A673 (cell line): ENCODE results near the gene FUT8. TPM values are rescaled to one million over a fixed set of nuclear protein-coding genes. Genes with fewer than 3 reads are reported as not detected.
"Not testable (repeated sequence)": the region's sequence is repeated elsewhere in the genome, so short reads cannot be mapped to it uniquely, and the experiment has no call there.

ENCODE experiments used
- BruUV-seq: library from RNA; stranded (reverse); fragments of 400-500 nt; replicated peaks from 2 replicates; lab custom pipeline; 2021; lab: Mats Ljungman, UMichigan
- CTCF ChIA-PET: fragments of 300-600 bp; sonication (Branson Sonifier 250); formaldehyde crosslinking; loops from one replicate; lab custom pipeline; 2022; ENCODE audit warnings: antibody characterized with exemption; lab: Charles Lee
- POLR2A ChIA-PET: fragments of 300-600 bp; sonication (Branson Sonifier 250); formaldehyde crosslinking; loops from one replicate; lab custom pipeline; 2022; ENCODE audit warnings: antibody characterized with exemption; ENCODE audit not compliant: low non-redundant PET; lab: Charles Lee
- DNase-seq: peaks from one replicate; pipeline ENCODE4 v3.0.0-alpha.2; 2015; ENCODE audit warnings: low spot score
- H3K27ac ChIP-seq: fragments of 200-600 bp; sonication (generic); 2 replicates; pipeline ENCODE4 v1.5.1; 2016; ENCODE audit warnings: mixed run types, low read depth, mild to moderate bottlenecking, mixed read lengths, antibody characterized with exemption, low read length; ENCODE audit not compliant: poor library complexity, severe bottlenecking
- H3K27me3 ChIP-seq: fragments of 200-600 bp; sonication (generic); replicated peaks from 2 replicates; pipeline ENCODE4 v1.6.1; 2017; ENCODE audit warnings: mixed run types, low read depth, mild to moderate bottlenecking, mixed read lengths, antibody characterized with exemption, low read length; ENCODE audit not compliant: insufficient read depth, poor library complexity
- H3K36me3 ChIP-seq: fragments of 200-600 bp; sonication (generic); 2 replicates; pipeline ENCODE4 v1.6.1; 2016; ENCODE audit warnings: mixed run types, mild to moderate bottlenecking, mixed read lengths, antibody characterized with exemption, low read length; ENCODE audit not compliant: insufficient read depth, poor library complexity, severe bottlenecking
- H3K4me1 ChIP-seq: fragments of 200-600 bp; sonication (generic); 2 replicates; pipeline ENCODE4 v1.6.1; 2017; ENCODE audit warnings: mixed run types, mild to moderate bottlenecking, mixed read lengths, antibody characterized with exemption, low read length; ENCODE audit not compliant: insufficient read depth, poor library complexity, severe bottlenecking
- H3K4me3 ChIP-seq: fragments of 200-600 bp; sonication (generic); 2 replicates; pipeline ENCODE4 v1.5.1; 2016; ENCODE audit warnings: low read depth, mixed run types, mild to moderate bottlenecking, mixed read lengths, low read length; ENCODE audit not compliant: poor library complexity, severe bottlenecking
- H3K9me3 ChIP-seq: fragments of 200-600 bp; sonication (generic); 2 replicates; pipeline ENCODE4 v1.6.1; 2016; ENCODE audit warnings: mixed run types, low read depth, mild to moderate bottlenecking, mixed read lengths, antibody characterized with exemption, low read length; ENCODE audit not compliant: poor library complexity, severe bottlenecking
- EZH2 ChIP-seq: fragments of 200-600 bp; sonication (generic); IDR thresholded peaks from 2 replicates; pipeline ENCODE4 v1.6.1; 2017; ENCODE audit warnings: borderline replicate concordance, low read depth, mild to moderate bottlenecking, mixed read lengths, antibody characterized with exemption, low read length; ENCODE audit not compliant: poor library complexity, severe bottlenecking
- intact Hi-C: fragments of 100-400 bp; cut with micrococcal nuclease; formaldehyde crosslinking; loops from one replicate; pipeline ENCODE4 v1.10.0; 2022; ENCODE audit not compliant: unreplicated experiment
- total RNA-seq: library from RNA; stranded (reverse); gene quantifications from 2 replicates; pipeline ENCODE4 v1.2.3, GENCODE V29; 2021
- TF ChIP-seq, protein P1 (sequence below): fragments of 300-800, 200-600 bp; sonication (generic); conservative IDR thresholded peaks from 2 replicates; pipeline ENCODE4 v1.5.1; 2017; ENCODE audit warnings: low read depth, mild to moderate bottlenecking, antibody characterized with exemption, low read length, moderate library complexity, mixed read lengths

FUT8 gene
- total RNA-seq, 1 experiment from 2014 or later = 11.0 TPM

GRCh38 chr14:65628664-65629063 is 216.1 kb downstream of the FUT8 start:
- POLR2A ChIA-PET = no interaction called here
- Histone ChIP-seq H3K4me3 (no peak overlapping the region), H3K9me3 (no peaks in the 10 kb centered on the region), H3K4me1 (no peaks in the 10 kb centered on the region), H3K27ac (no peak overlapping the region), H3K36me3 (no peaks in the 10 kb centered on the region), H3K27me3 (no peaks in the 10 kb centered on the region)
- no peak for DNase-seq
- BruUV-seq = no TSS peak
- CTCF ChIA-PET = no interaction called here
- intact Hi-C loops = no loop called here
- TF ChIP-seq EZH2 = no peak
- TF ChIP-seq, protein P1, sequence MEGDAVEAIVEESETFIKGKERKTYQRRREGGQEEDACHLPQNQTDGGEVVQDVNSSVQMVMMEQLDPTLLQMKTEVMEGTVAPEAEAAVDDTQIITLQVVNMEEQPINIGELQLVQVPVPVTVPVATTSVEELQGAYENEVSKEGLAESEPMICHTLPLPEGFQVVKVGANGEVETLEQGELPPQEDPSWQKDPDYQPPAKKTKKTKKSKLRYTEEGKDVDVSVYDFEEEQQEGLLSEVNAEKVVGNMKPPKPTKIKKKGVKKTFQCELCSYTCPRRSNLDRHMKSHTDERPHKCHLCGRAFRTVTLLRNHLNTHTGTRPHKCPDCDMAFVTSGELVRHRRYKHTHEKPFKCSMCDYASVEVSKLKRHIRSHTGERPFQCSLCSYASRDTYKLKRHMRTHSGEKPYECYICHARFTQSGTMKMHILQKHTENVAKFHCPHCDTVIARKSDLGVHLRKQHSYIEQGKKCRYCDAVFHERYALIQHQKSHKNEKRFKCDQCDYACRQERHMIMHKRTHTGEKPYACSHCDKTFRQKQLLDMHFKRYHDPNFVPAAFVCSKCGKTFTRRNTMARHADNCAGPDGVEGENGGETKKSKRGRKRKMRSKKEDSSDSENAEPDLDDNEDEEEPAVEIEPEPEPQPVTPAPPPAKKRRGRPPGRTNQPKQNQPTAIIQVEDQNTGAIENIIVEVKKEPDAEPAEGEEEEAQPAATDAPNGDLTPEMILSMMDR = no peak

- TF ChIP-seq, protein P1 = no peak
- no peak for TF ChIP-seq EZH2
These were observed 218.5 kb downstream of the FUT8 start for GRCh38 chr14:65631040-65631439.

DNA sequence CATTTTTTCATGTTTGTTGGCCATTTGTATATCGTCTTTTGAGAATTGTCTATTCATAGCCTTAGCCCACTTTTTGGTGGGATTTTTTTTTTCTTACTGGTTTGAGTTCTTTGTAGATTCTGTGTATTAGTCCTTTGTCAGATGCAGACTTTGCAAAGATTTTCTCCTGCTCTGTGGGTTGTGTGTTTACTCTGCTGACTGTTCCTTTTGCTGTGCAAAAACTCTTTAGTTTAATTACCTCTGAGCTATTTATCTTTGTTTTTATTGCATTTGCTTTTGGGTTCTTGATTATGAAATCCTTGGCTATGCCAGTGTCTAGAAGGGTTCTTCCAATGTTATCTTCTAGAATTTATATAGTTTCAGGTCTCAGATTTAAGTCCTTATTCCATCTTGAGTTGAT is 220.0 kb downstream of the FUT8 start:
- DNase-seq = no peak
- Histone ChIP-seq H3K4me3 (no peak overlapping the region), H3K36me3 (no peaks in the 10 kb centered on the region), H3K4me1 (no peaks in the 10 kb centered on the region), H3K27me3 (no peaks in the 10 kb centered on the region), H3K27ac (no peak overlapping the region), H3K9me3 (no peaks in the 10 kb centered on the region)
- ChIA-PET POLR2A (no interaction called here), CTCF (no interaction called here)
- TF ChIP-seq, protein P1 = no peak
- TF ChIP-seq EZH2 = no peak
- BruUV-seq = no TSS peak
- intact Hi-C loops = no loop called here

More at GRCh38 chr14:65631040-65631439, 218.5 kb downstream of the FUT8 start:
- Histone ChIP-seq H3K36me3 (no peaks in the 10 kb centered on the region), H3K27me3 (no peaks in the 10 kb centered on the region), H3K9me3 (no peaks in the 10 kb centered on the region), H3K4me1 (no peaks in the 10 kb centered on the region), H3K4me3 (no peak overlapping the region), H3K27ac (no peak overlapping the region)
- intact Hi-C loops = no loop called here
- ChIA-PET POLR2A (no interaction called here), CTCF (no interaction called here)
- DNase-seq = peak; percentile 1
- no TSS peak for BruUV-seq

- H3K4me3 ChIP-seq, intact Hi-C loops, H3K9me3 ChIP-seq, CTCF ChIA-PET, DNase-seq, H3K36me3 ChIP-seq, H3K27ac ChIP-seq, POLR2A ChIA-PET, H3K27me3 ChIP-seq, H3K4me1 ChIP-seq, BruUV-seq: not testable (repeated sequence)
These were observed 221.1 kb downstream of the FUT8 start for GRCh38 chr14:65633666-65634065.
